Cardiac fibroblast (primary cell): ENCODE measurements around the gene MYO1E.

ENCODE experiments used
- DNase-seq, 2 donors: peaks; one replicate each; pipeline versions ENCODE4 v3.0.0 to v3.0.0-alpha.2; 2010; ENCODE audit warnings: low read depth in 2 of 2
- H3K4me3 ChIP-seq, 2 donors: replicated peaks in 1 of 2; 1 replicate in 1 of 2; 2 replicates in 1 of 2; pipeline ENCODE4 v1.5.1; 2011; ENCODE audit warnings: low read depth in 2 of 2, low read length in 2 of 2, mild to moderate bottlenecking in 2 of 2, moderate library complexity in 1 of 2
- CTCF ChIP-seq: IDR thresholded peaks from one replicate; pipeline ENCODE4 v1.5.1; 2011; ENCODE audit warnings: low read depth, mild to moderate bottlenecking, low read length, inconsistent platforms

Gene MYO1E

GRCh38 chr15:59104912-59105732 lies 267.5 kb downstream of the MYO1E start, which contains the start of gene CCNB2:
TSS of gene CCNB2 (plus strand) at chr15:59105146. CDS start at chr15:59105269, 123 bp downstream.
- no peak for TF ChIP-seq CTCF
- peak within 1 kb of the TSS; percentile 77 to 99 for H3K4me3 ChIP-seq
- DNase-seq: peak; percentile 95 to 96

- DNase-seq: no peak
- H3K4me3 ChIP-seq: peak overlapping the region; percentile 77 to 99
- no peak for TF ChIP-seq CTCF
These were observed 268.1 kb downstream of the MYO1E start for GRCh38 chr15:59104602-59104911.

- no peak overlapping the region for H3K4me3 ChIP-seq
- TF ChIP-seq CTCF: no peak
- DNase-seq: no peak
These were observed 273.4 kb downstream of the MYO1E start for GRCh38 chr15:59099162-59099685.

GRCh38 chr15:59096429-59096828 lies 276.2 kb downstream of the MYO1E start:
- TF ChIP-seq CTCF: no peak
- H3K4me3 ChIP-seq: no peak overlapping the region
- DNase-seq: no peak

- TF ChIP-seq CTCF: no peak
- H3K4me3 ChIP-seq: no peak overlapping the region
- DNase-seq: no peak
These were observed 278.6 kb downstream of the MYO1E start for GRCh38 chr15:59094077-59094476.

GRCh38 chr15:59087731-59088130 lies 284.9 kb downstream of the MYO1E start:
- no peak for TF ChIP-seq CTCF
- DNase-seq: no peak
- no peak overlapping the region for H3K4me3 ChIP-seq
